Measurements from ENCODE around the gene MFNG.

The MFNG gene

GRCh38 chr22:37519268-37520195 lies 33.3 kb upstream of the MFNG start, which contains the start of gene CARD10:
TSS of gene CARD10 (minus strand) at chr22:37519415. CDS start at chr22:37519200, 215 bp downstream.
- no peak for TF ChIP-seq MYC (IDR thresholded peaks at IDR 0.05; ENCODE audit: low read depth, low read length)
- no peak for TF ChIP-seq CTCF (IDR thresholded peaks at IDR 0.05; ENCODE audit: low read depth, low read length)
- TF ChIP-seq POLR2A (IDR thresholded peaks at IDR 0.05; ENCODE audit: extremely low read depth, insufficient read length), result no peak
- no peak for TF ChIP-seq MAX (IDR thresholded peaks at IDR 0.05; ENCODE audit: low read depth, low read length)
- DNase-seq (ENCODE audit: low read depth), result peak; percentile 61
- H3K4me3 ChIP-seq (ENCODE audit: low read depth, low read length), result no peak within 1 kb of the TSS

- TF ChIP-seq CTCF (IDR thresholded peaks at IDR 0.05; ENCODE audit: low read depth, low read length), result no peak
- H3K4me3 ChIP-seq (ENCODE audit: low read depth, low read length), result no peak overlapping the region
- peak; percentile 42 for DNase-seq (ENCODE audit: low read depth)
Observed at GRCh38 chr22:37518509-37519267, 32.5 kb upstream of the MFNG start.

- no peak for TF ChIP-seq MAX (IDR thresholded peaks at IDR 0.05; ENCODE audit: low read depth, low read length)
- TF ChIP-seq CTCF (IDR thresholded peaks at IDR 0.05; ENCODE audit: low read depth, low read length), result no peak
- TF ChIP-seq MYC (IDR thresholded peaks at IDR 0.05; ENCODE audit: low read depth, low read length), result no peak
- TF ChIP-seq POLR2A (IDR thresholded peaks at IDR 0.05; ENCODE audit: extremely low read depth, insufficient read length), result no peak
- DNase-seq (ENCODE audit: low read depth), result no peak
- H3K4me3 ChIP-seq (ENCODE audit: low read depth, low read length), result no peak overlapping the region
Observed at GRCh38 chr22:37517826-37518450, 31.8 kb upstream of the MFNG start.

GRCh38 chr22:37516456-37516855 lies 30.3 kb upstream of the MFNG start:
- TF ChIP-seq MAX (IDR thresholded peaks at IDR 0.05; ENCODE audit: low read depth, low read length) (no peak), CTCF (IDR thresholded peaks at IDR 0.05; ENCODE audit: low read depth, low read length) (no peak), POLR2A (IDR thresholded peaks at IDR 0.05; ENCODE audit: extremely low read depth, insufficient read length) (no peak), MYC (IDR thresholded peaks at IDR 0.05; ENCODE audit: low read depth, low read length) (no peak)
- no peak for DNase-seq (ENCODE audit: low read depth)
- no peak overlapping the region for H3K4me3 ChIP-seq (ENCODE audit: low read depth, low read length)

- DNase-seq (ENCODE audit: low read depth), result no peak
- no peak overlapping the region for H3K4me3 ChIP-seq (ENCODE audit: low read depth, low read length)
- TF ChIP-seq CTCF (IDR thresholded peaks at IDR 0.05; ENCODE audit: low read depth, low read length), result no peak
- no peak for TF ChIP-seq POLR2A (IDR thresholded peaks at IDR 0.05; ENCODE audit: extremely low read depth, insufficient read length)
- no peak for TF ChIP-seq MYC (IDR thresholded peaks at IDR 0.05; ENCODE audit: low read depth, low read length)
- TF ChIP-seq MAX (IDR thresholded peaks at IDR 0.05; ENCODE audit: low read depth, low read length), result no peak
Observed at GRCh38 chr22:37515901-37516300, 29.7 kb upstream of the MFNG start.

All from NB4 (cell line).